PC-3 (cell line): Measurements from ENCODE around the gene TM4SF4. TPM values are rescaled to one million over a fixed set of nuclear protein-coding genes. Genes with fewer than 3 reads are reported as not detected.
A peak's percentile ranks its signal among the peaks of the same experiment; 100 is the strongest.

Experiments
- ATAC-seq: fragments of 200-7000 bp; cut with Tn5 transposase; 2 replicates; pipeline ENCODE4 v1.9.1; 2020; ENCODE audit warnings: mild to moderate bottlenecking, moderate library complexity
- BruUV-seq: library from RNA; stranded (reverse); fragments of 400-500 nt; replicated peaks from 2 replicates; lab custom pipeline; 2021; lab: Mats Ljungman, UMichigan
- CTCF ChIA-PET: fragments of 300-600 bp; sonication (Branson Sonifier 250); formaldehyde crosslinking; loops from one replicate; lab custom pipeline; 2022; ENCODE audit warnings: antibody characterized with exemption; lab: Charles Lee
- POLR2A ChIA-PET: fragments of 300-600 bp; sonication (Branson Sonifier 250); formaldehyde crosslinking; loops from one replicate; lab custom pipeline; 2022; ENCODE audit warnings: antibody characterized with exemption; ENCODE audit not compliant: unreplicated experiment; lab: Charles Lee
- DNase-seq: peaks from one replicate; pipeline ENCODE4 v3.0.0-alpha.2; 2015
- H2AFZ ChIP-seq: fragments of 300-600 bp; sonication (generic); 2 replicates; pipeline ENCODE4 v1.6.0; 2016; ENCODE audit warnings: antibody characterized with exemption, low read length
- H3F3A ChIP-seq: fragments of 300-600 bp; sonication (generic); one replicate; pipeline ENCODE4 v1.6.0; 2017; ENCODE audit warnings: antibody characterized with exemption, low read length, control low read depth, mild to moderate bottlenecking; ENCODE audit not compliant: unreplicated experiment
- H3K27ac ChIP-seq: fragments of 300-600 bp; sonication (generic); 2 replicates; pipeline ENCODE4 v1.5.1; 2016; ENCODE audit warnings: mild to moderate bottlenecking, low read length
- H3K27me3 ChIP-seq: fragments of 300-600 bp; sonication (generic); 2 replicates; pipeline ENCODE4 v1.6.1; 2016; ENCODE audit warnings: low read length, mixed read lengths
- H3K36me3 ChIP-seq: fragments of 300-600 bp; sonication (generic); 2 replicates; pipeline ENCODE4 v1.6.1; 2016; ENCODE audit warnings: low read depth, mixed run types, low read length, mixed read lengths
- H3K4me1 ChIP-seq: fragments of 300-600 bp; sonication (generic); 2 replicates; pipeline ENCODE4 v1.5.1; 2016; ENCODE audit warnings: low read length; ENCODE audit not compliant: insufficient read depth
- H3K4me2 ChIP-seq: fragments of 300-600 bp; sonication (generic); 2 replicates; pipeline ENCODE4 v1.6.0; 2016; ENCODE audit warnings: low read length
- H3K4me3 ChIP-seq: fragments of 300-600 bp; sonication (generic); 2 replicates; pipeline ENCODE4 v1.5.1; 2016; ENCODE audit warnings: mild to moderate bottlenecking, low read length, mixed read lengths
- H3K79me2 ChIP-seq: fragments of 300-600 bp; sonication (generic); 2 replicates; pipeline ENCODE4 v1.6.1; 2017; ENCODE audit warnings: low read length, mixed read lengths
- H3K9ac ChIP-seq: fragments of 300-600 bp; sonication (generic); 2 replicates; pipeline ENCODE4 v1.6.0; 2016; ENCODE audit warnings: mild to moderate bottlenecking, low read length
- H3K9me2 ChIP-seq: fragments of 300-600 bp; sonication (generic); replicated peaks from 2 replicates; pipeline ENCODE4 v1.6.1; 2016; ENCODE audit warnings: mixed run types, low read length, mixed read lengths
- H3K9me3 ChIP-seq: fragments of 300-600 bp; sonication (generic); 2 replicates; pipeline ENCODE4 v1.6.1; 2016; ENCODE audit warnings: low read length, mixed read lengths
- H4K20me1 ChIP-seq: fragments of 300-600 bp; sonication (generic); 2 replicates; pipeline ENCODE4 v1.6.1; 2016; ENCODE audit warnings: low read length, mixed read lengths
- EZH2 ChIP-seq: fragments of 300-600 bp; sonication (generic); IDR thresholded peaks from one replicate; pipeline ENCODE4 v1.6.1; 2017; ENCODE audit warnings: antibody characterized with exemption, mild to moderate bottlenecking, low read length; ENCODE audit not compliant: unreplicated experiment
- EZH2phosphoT487 ChIP-seq: fragments of 300-600 bp; sonication (generic); IDR thresholded peaks from 2 replicates; pipeline ENCODE4 v1.6.1; 2018; ENCODE audit warnings: mild to moderate bottlenecking, antibody characterized with exemption, low read length, borderline replicate concordance
- intact Hi-C: fragments of 100-400 bp; cut with micrococcal nuclease; formaldehyde crosslinking; loops from 2 replicates; pipeline ENCODE4 v1.9.0; 2023
- total RNA-seq: library from RNA; depleted of rRNA; stranded (reverse); fragments of >200 nt; gene quantifications from 2 replicates; pipeline ENCODE4 v1.2.3, GENCODE V29; 2014
- TF ChIP-seq, protein P1 (sequence below): fragments of 300-600 bp; sonication (generic); conservative IDR thresholded peaks from 2 replicates; pipeline ENCODE4 v1.5.1; 2017; ENCODE audit warnings: antibody characterized with exemption, low read depth, mild to moderate bottlenecking, low read length

TM4SF4 gene
- total RNA-seq, 1 experiment from 2014 or later: 0.40 TPM

DNA sequence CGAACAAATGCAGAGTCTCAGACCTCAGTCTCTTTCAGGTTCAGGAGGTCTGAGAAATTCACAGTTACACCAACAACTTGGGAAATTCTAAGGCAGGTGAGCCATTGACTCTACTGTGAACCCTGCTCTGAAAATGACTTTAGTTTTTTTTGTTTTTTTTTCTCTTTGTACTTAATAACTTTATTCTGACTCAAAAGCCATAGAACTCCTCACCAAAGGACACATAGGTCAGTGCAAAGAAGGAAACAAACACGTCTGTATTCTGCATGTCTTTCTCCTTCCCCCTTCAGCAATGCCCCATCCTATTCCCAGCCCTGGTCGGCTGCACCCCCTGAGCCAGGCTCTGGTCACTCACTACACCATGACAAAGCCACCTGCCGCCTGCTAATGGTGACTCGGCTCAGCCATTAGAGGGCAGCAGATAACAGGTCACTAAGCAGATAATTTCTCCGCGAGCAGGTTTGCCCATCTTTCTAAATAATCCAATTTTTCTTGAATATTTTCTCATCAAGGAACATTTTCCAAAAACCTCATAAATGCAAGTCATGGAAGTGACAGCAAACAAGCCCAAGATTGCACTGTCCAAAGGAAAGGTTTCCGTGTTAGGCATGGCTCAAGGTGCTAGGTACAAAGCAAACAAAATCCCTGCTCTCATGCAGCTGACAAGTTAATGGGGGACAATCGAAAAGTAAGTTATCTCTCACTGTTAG is 37.7 kb downstream of the TM4SF4 start:
- peak; percentile 84 for DNase-seq
- H3K9me2 ChIP-seq: no peaks in the 10 kb centered on the region
- ChIA-PET CTCF (interaction anchor here (0.5 to 0.7 kb wide), 3 partner anchors 255 to 367 kb away, joined by 3 to 10 read pairs (median 9); no protein-coding TSS in a partner anchor), POLR2A (no interaction called here)
- H3K36me3 ChIP-seq: peaks cover 10% of the 10 kb centered on the region; the same call in 1 of the 2 replicates
- H3K9me3 ChIP-seq: no peaks in the 10 kb centered on the region
- no peak overlapping the region for H2AFZ ChIP-seq
- H4K20me1 ChIP-seq: no peaks in the 10 kb centered on the region
- intact Hi-C loops: loop anchor here (1.0 to 5.0 kb wide), 5 partner anchors 145 to 295 kb away; partner anchors contain the start of genes COMMD2 and WWTR1
- H3K4me2 ChIP-seq: peak overlapping the region; percentile 37
- H3K27me3 ChIP-seq: no peaks in the 10 kb centered on the region
- peak; percentile 90 for ATAC-seq
- H3K9ac ChIP-seq: no peak overlapping the region
- no peak overlapping the region for H3K4me3 ChIP-seq
- no peaks in the 10 kb centered on the region for H3F3A ChIP-seq
- H3K79me2 ChIP-seq: no peaks in the 10 kb centered on the region
- no TSS peak for BruUV-seq
- H3K27ac ChIP-seq: no peak overlapping the region
- TF ChIP-seq, protein P1, sequence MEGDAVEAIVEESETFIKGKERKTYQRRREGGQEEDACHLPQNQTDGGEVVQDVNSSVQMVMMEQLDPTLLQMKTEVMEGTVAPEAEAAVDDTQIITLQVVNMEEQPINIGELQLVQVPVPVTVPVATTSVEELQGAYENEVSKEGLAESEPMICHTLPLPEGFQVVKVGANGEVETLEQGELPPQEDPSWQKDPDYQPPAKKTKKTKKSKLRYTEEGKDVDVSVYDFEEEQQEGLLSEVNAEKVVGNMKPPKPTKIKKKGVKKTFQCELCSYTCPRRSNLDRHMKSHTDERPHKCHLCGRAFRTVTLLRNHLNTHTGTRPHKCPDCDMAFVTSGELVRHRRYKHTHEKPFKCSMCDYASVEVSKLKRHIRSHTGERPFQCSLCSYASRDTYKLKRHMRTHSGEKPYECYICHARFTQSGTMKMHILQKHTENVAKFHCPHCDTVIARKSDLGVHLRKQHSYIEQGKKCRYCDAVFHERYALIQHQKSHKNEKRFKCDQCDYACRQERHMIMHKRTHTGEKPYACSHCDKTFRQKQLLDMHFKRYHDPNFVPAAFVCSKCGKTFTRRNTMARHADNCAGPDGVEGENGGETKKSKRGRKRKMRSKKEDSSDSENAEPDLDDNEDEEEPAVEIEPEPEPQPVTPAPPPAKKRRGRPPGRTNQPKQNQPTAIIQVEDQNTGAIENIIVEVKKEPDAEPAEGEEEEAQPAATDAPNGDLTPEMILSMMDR: peak; percentile 98
- TF ChIP-seq EZH2phosphoT487: no peak
- no peak for TF ChIP-seq EZH2
- peaks cover 7% of the 10 kb centered on the region; the same call in 1 of the 2 replicates for H3K4me1 ChIP-seq

DNA sequence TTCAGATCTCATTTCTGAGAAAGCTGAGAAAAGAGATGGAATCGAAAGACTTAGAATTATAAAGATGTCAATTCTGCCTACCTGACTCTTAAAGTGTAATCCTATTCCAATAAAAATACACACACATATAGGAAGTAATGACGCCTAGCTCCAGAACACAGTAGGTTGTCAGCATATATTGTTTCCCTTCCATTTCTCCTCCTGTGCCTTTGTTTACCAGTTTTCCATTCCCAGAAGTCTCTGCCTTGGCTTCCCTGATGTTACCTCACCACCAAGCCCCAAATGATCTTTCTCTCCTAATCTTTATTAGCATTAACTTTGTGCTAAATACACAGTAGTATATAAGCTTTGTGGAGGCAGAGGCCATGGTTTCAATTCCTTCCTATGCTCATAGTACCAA is 40.0 kb downstream of the TM4SF4 start:
- H3K4me3 ChIP-seq: no peak overlapping the region
- H3K27me3 ChIP-seq: no peaks in the 10 kb centered on the region
- POLR2A ChIA-PET: no interaction called here
- no peaks in the 10 kb centered on the region for H4K20me1 ChIP-seq
- no peak overlapping the region for H3K27ac ChIP-seq
- H3K4me2 ChIP-seq: no peak overlapping the region
- H3F3A ChIP-seq: no peaks in the 10 kb centered on the region
- peaks cover 25% of the 10 kb centered on the region for H3K36me3 ChIP-seq
- H2AFZ ChIP-seq: no peak overlapping the region
- no peaks in the 10 kb centered on the region for H3K79me2 ChIP-seq
- H3K9me2 ChIP-seq: no peaks in the 10 kb centered on the region
- intact Hi-C loops: loop anchor here (5.0 kb wide), 3 partner anchors 143 to 293 kb away; partner anchors contain the start of gene WWTR1
- no peak overlapping the region for H3K9ac ChIP-seq
- no peak for TF ChIP-seq EZH2
- TF ChIP-seq, protein P1: no peak
- no peak for TF ChIP-seq EZH2phosphoT487
- CTCF ChIA-PET: interaction anchor here (0.9 kb wide), 1 partner anchor 294 kb away, joined by 4 read pairs; no protein-coding TSS in a partner anchor
- peaks cover 5% of the 10 kb centered on the region; the same call in 1 of the 2 replicates for H3K4me1 ChIP-seq
- no peaks in the 10 kb centered on the region for H3K9me3 ChIP-seq
- no TSS peak for BruUV-seq
- ATAC-seq: no peak
- no peak for DNase-seq

DNA sequence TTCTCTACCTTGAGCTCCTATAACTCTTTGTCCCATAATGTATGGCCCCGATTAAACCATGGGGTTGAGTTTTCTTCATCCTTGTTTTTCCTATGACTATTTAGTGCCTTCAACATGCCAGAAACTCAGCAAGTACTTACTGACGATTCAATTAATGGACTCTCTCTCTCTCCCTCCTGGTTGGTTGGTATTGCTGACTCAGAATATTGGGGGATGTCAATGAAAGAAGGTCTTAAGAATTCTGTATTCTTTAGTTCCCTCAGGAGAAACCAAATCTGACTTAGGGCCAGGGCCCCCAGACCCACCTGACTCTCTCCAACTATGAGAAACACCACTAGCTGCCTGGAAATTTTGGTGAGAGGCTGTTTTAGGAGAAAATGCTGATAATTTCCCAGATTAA is 40.8 kb downstream of the TM4SF4 start:
- CTCF ChIA-PET: no interaction called here
- Histone ChIP-seq H3K27me3 (no peaks in the 10 kb centered on the region), H2AFZ (no peak overlapping the region), H3K27ac (no peak overlapping the region), H3K79me2 (no peaks in the 10 kb centered on the region), H3K4me1 (peaks cover 5% of the 10 kb centered on the region; the same call in 1 of the 2 replicates), H3F3A (no peaks in the 10 kb centered on the region), H4K20me1 (no peaks in the 10 kb centered on the region), H3K4me3 (no peak overlapping the region), H3K36me3 (peaks cover 29% of the 10 kb centered on the region), H3K9me2 (no peaks in the 10 kb centered on the region), H3K4me2 (no peak overlapping the region), H3K9me3 (no peaks in the 10 kb centered on the region), H3K9ac (no peak overlapping the region)
- ATAC-seq: no peak
- no TSS peak for BruUV-seq
- intact Hi-C loops: no loop called here
- TF ChIP-seq EZH2 (no peak), EZH2phosphoT487 (no peak)
- TF ChIP-seq, protein P1: no peak
- no peak for DNase-seq
- POLR2A ChIA-PET: no interaction called here
